CD4-positive, alpha-beta memory T cell (primary cell): Measurements from ENCODE around the gene MAK. TPM values are rescaled to one million over a fixed set of nuclear protein-coding genes. Genes with fewer than 3 reads are reported as not detected.

Source experiments
- CTCF ChIA-PET: fragments of 350-600 bp; sonication (Branson Sonifier 250); formaldehyde crosslinking; loops from one replicate; lab custom pipeline; 2021; ENCODE audit warnings: inconsistent platforms; ENCODE audit not compliant: partially characterized antibody; lab: Charles Lee
- POLR2A ChIA-PET: fragments of 350-600 bp; sonication (Branson Sonifier 250); formaldehyde crosslinking; loops from one replicate; lab custom pipeline; 2021; ENCODE audit not compliant: partially characterized antibody; lab: Charles Lee
- DNase-seq, 5 donors: peaks; one replicate each; pipeline versions ENCODE4 v3.0.0 to v3.0.0-alpha.2; 2020 to 2022; ENCODE audit warnings: mixed read lengths in 1 of 5
- H3K27ac ChIP-seq: one replicate; pipeline ENCODE4 v1.7.0; 2013; ENCODE audit warnings: low read depth, low read length
- H3K27me3 ChIP-seq: 2 replicates; pipeline ENCODE4 v1.7.0; 2013; ENCODE audit warnings: mild to moderate bottlenecking, low read length, moderate library complexity; ENCODE audit not compliant: insufficient read depth
- H3K36me3 ChIP-seq: 2 replicates; pipeline ENCODE4 v1.7.0; 2013; ENCODE audit warnings: mild to moderate bottlenecking, low read length, moderate library complexity; ENCODE audit not compliant: insufficient read depth
- H3K4me1 ChIP-seq: 2 replicates; pipeline ENCODE4 v1.7.0; 2013; ENCODE audit warnings: mild to moderate bottlenecking, low read length, moderate library complexity; ENCODE audit not compliant: insufficient read depth
- H3K4me3 ChIP-seq, 2 donors: one replicate each; pipeline ENCODE4 v1.7.0; 2013; ENCODE audit warnings: low read length in 2 of 2, mild to moderate bottlenecking in 1 of 2
- H3K9me3 ChIP-seq, 2 donors: one replicate each; pipeline ENCODE4 v1.7.0; 2013; ENCODE audit warnings: low read length in 2 of 2, control low read depth in 1 of 2; ENCODE audit not compliant: control insufficient read depth in 1 of 2
- H3K27ac Mint-ChIP-seq, 7 donors: one replicate each; pipeline ENCODE4 v1.8.0; 2020 to 2021; ENCODE audit warnings: mixed read lengths in 7 of 7, mild to moderate bottlenecking in 6 of 7, inconsistent platforms in 3 of 7, moderate library complexity in 3 of 7
- H3K27me3 Mint-ChIP-seq, 2 donors: one replicate each; pipeline ENCODE4 v1.8.0; 2020 to 2021; ENCODE audit warnings: mixed read lengths in 2 of 2
- H3K36me3 Mint-ChIP-seq, 2 donors: one replicate each; pipeline ENCODE4 v1.8.0; 2020 to 2021; ENCODE audit warnings: mixed read lengths in 2 of 2, inconsistent platforms in 1 of 2, mild to moderate bottlenecking in 1 of 2
- H3K4me1 Mint-ChIP-seq, 4 donors: one replicate each; pipeline ENCODE4 v1.8.0; 2020 to 2021; ENCODE audit warnings: mixed read lengths in 4 of 4, mild to moderate bottlenecking in 1 of 4
- H3K4me3 Mint-ChIP-seq, 8 donors: one replicate each; pipeline ENCODE4 v1.8.0; 2020 to 2021; ENCODE audit warnings: mixed read lengths in 8 of 8, mild to moderate bottlenecking in 7 of 8, moderate library complexity in 6 of 8, inconsistent platforms in 3 of 8
- H3K9me3 Mint-ChIP-seq, 8 donors: one replicate each; pipeline ENCODE4 v1.8.0; 2020 to 2021; ENCODE audit warnings: mixed read lengths in 8 of 8, mild to moderate bottlenecking in 5 of 8, inconsistent platforms in 3 of 8, moderate library complexity in 1 of 8
- intact Hi-C: fragments of 100-400 bp; cut with micrococcal nuclease; formaldehyde crosslinking; loops from one replicate; pipeline ENCODE4 v1.15.1; 2023
- polyA plus RNA-seq, 2 donors: library from polyadenylated mRNA; unstranded; fragments of 300-500 nt; fragmentation: Illumina TruSeq; gene quantifications; one replicate each; pipeline ENCODE4 v1.2.3, GENCODE V29; 2021
- total RNA-seq, 2 experiments: library from RNA; stranded (reverse); gene quantifications; one replicate each; pipeline ENCODE4 v1.2.3, GENCODE V29; 2021

The MAK gene
- total and polyA plus RNA-seq, 4 experiments from 2014 or later = 0.14 TPM; not detected in 3

DNA sequence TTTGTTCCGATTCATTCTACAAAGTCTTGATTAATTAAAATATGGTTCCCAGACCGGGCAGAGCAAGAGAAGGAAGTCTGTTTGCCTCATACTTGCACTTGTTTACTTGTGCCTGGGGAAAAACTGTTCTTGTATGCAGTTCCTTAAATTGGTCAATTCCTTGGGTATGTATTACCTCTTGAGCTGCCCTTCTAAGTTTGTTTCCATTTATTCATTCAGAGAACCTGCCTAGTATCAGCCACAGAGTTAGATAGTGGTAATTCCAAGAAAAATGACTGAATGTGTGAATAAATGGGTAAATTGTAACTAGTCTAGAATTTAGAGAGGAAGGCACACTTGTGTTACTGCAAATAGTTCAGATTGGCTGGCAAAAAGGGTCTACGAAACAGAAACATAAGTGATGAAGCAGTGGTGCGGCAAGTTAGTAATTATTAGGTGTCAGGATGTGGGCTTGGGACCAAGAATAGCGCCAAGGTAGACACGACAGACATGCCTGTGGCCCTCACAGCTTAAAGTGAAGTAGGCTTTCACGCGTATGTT is 525 bp upstream of the MAK start:
- Histone ChIP-seq H3K4me1 (peaks cover 25% of the 10 kb centered on the region), H3K27me3 (peaks cover 41% of the 10 kb centered on the region), H3K9me3 (no peaks in the 10 kb centered on the region), H3K36me3 (no peaks in the 10 kb centered on the region), H3K4me3 (peak overlapping the region; percentile 5 to 44), H3K27ac (no peak overlapping the region)
- ChIA-PET POLR2A (interaction anchor here (1.2 kb wide), 1 partner anchor 144 kb away, joined by 4 read pairs; the partner anchor contains the start of genes C6orf52 and PAK1IP1), CTCF (no interaction called here)
- peak overlapping the region; percentile 23 to 90 (median 74) for H3K27ac Mint-ChIP-seq
- peaks cover 0 to 17% (median 5%) of the 10 kb centered on the region in 8 donors for H3K9me3 Mint-ChIP-seq
- H3K4me1 Mint-ChIP-seq = peaks cover 7 to 26% (median 20%) of the 10 kb centered on the region in 4 donors
- peaks cover 39 to 56% of the 10 kb centered on the region in 2 donors for H3K27me3 Mint-ChIP-seq
- no peak for DNase-seq
- intact Hi-C loops = loop anchor here (1.0 to 5.0 kb wide), 5 partner anchors 92 to 1173 kb away; partner anchors contain the start of genes C6orf52, HIVEP1, PAK1IP1 and SMIM13
- H3K36me3 Mint-ChIP-seq = no peaks in the 10 kb centered on the region
- peak overlapping the region; percentile 79 to 92 (median 84) for H3K4me3 Mint-ChIP-seq

DNA sequence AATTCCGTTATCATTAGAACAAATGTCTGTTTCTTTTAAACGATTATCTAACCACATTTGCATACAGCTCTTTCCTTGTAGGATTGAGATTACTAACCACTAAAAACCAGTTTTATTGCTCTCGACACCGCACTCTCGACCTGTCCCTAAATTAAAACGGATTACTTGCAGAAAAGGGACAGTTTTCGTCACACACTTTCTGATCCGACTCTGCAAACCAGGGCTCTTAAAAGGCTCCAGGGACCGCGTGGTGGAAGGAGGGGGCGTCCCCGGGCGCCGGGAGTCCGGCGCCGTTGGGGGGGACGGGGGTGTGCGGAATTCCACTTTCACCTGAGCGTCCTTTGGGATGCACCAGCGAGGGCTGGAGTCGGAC is 731 bp downstream of the MAK start:
- peaks cover 7 to 26% (median 20%) of the 10 kb centered on the region in 4 donors for H3K4me1 Mint-ChIP-seq
- peak overlapping the region; percentile 71 to 92 (median 80) for H3K4me3 Mint-ChIP-seq
- peak; percentile 38 to 50 (median 41) for DNase-seq
- peaks cover 0 to 17% (median 3%) of the 10 kb centered on the region in 8 donors for H3K9me3 Mint-ChIP-seq
- Histone ChIP-seq H3K9me3 (no peaks in the 10 kb centered on the region), H3K4me1 (peaks cover 25% of the 10 kb centered on the region), H3K4me3 (peak overlapping the region in 1 of 2 donors; percentile 44), H3K36me3 (no peaks in the 10 kb centered on the region), H3K27ac (peak overlapping the region; percentile 22), H3K27me3 (peaks cover 41% of the 10 kb centered on the region)
- no peaks in the 10 kb centered on the region for H3K36me3 Mint-ChIP-seq
- intact Hi-C loops = loop anchor here (5.0 kb wide), 3 partner anchors 255 to 1175 kb away; partner anchors contain the start of genes HIVEP1, SMIM13 and TMEM170B
- peaks cover 37 to 51% of the 10 kb centered on the region in 2 donors for H3K27me3 Mint-ChIP-seq
- CTCF ChIA-PET = no interaction called here
- POLR2A ChIA-PET = interaction anchor here (0.8 to 0.9 kb wide), 2 partner anchors 115 to 143 kb away, joined by 4 read pairs; partner anchors contain the start of genes C6orf52, PAK1IP1 and TMEM14C
- peak overlapping the region in 5 of 7 donors; percentile 63 to 90 (median 85) for H3K27ac Mint-ChIP-seq

DNA sequence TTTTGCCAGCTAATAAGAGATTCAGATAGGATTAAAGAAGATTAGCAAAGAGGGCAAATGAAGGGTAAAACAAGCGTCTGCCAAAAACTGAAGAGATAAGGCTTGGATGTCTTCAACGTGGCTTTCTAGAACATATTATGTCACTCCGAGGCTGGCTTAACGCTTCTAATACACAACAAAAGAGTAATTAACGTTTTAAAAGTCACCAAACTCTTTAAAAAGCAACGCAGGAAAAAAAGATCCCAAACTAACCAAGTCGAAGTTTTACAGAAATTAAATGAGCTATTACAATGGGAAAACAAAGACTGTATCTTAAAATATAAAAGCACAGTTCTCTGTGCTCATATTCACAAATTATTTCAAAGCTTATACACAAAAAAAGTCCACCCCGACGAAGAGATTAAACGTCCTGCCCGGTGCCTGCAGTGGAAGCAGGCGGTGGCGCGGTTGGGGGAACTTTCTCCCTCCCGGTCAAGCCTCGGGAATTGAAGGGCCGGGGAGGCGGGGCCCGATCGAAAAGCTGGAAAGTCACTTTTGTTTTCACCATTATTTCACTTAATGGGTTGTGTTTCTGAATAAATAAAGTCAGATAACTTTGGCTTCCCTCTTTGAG is 1.2 kb downstream of the MAK start:
- Histone ChIP-seq H3K4me3 (peak overlapping the region in 1 of 2 donors; percentile 44), H3K27ac (no peak overlapping the region), H3K36me3 (no peaks in the 10 kb centered on the region), H3K4me1 (peaks cover 25% of the 10 kb centered on the region), H3K27me3 (peaks cover 41% of the 10 kb centered on the region), H3K9me3 (no peaks in the 10 kb centered on the region)
- H3K9me3 Mint-ChIP-seq = peaks cover 0 to 17% (median 3%) of the 10 kb centered on the region in 8 donors
- ChIA-PET CTCF (no interaction called here), POLR2A (interaction anchor here (0.8 to 0.9 kb wide), 2 partner anchors 114 to 143 kb away, joined by 4 read pairs; partner anchors contain the start of genes C6orf52, PAK1IP1 and TMEM14C)
- peak in 1 of 5 donors; percentile 6 for DNase-seq
- H3K27me3 Mint-ChIP-seq = peaks cover 35 to 51% of the 10 kb centered on the region in 2 donors
- peak overlapping the region in 4 of 7 donors; percentile 63 to 90 (median 83) for H3K27ac Mint-ChIP-seq
- H3K4me3 Mint-ChIP-seq = peak overlapping the region; percentile 71 to 92 (median 78)
- intact Hi-C loops = loop anchor here (5.0 kb wide), 3 partner anchors 255 to 1175 kb away; partner anchors contain the start of genes HIVEP1, SMIM13 and TMEM170B
- H3K36me3 Mint-ChIP-seq = peaks cover 0 to 1% of the 10 kb centered on the region in 2 donors
- H3K4me1 Mint-ChIP-seq = peaks cover 7 to 26% (median 20%) of the 10 kb centered on the region in 4 donors

GRCh38 chr6:10834823-10835222 is 3.5 kb downstream of the MAK start:
- Histone ChIP-seq H3K4me3 (no peak overlapping the region), H3K36me3 (no peaks in the 10 kb centered on the region), H3K9me3 (no peaks in the 10 kb centered on the region), H3K27ac (no peak overlapping the region), H3K4me1 (peaks cover 25% of the 10 kb centered on the region), H3K27me3 (peaks cover 41% of the 10 kb centered on the region)
- Mint-ChIP-seq H3K4me1 (peaks cover 7 to 26% (median 20%) of the 10 kb centered on the region in 4 donors), H3K27me3 (peaks cover 27 to 39% of the 10 kb centered on the region in 2 donors), H3K4me3 (no peak overlapping the region), H3K36me3 (peaks cover 0 to 1% of the 10 kb centered on the region in 2 donors), H3K27ac (no peak overlapping the region), H3K9me3 (peaks cover 0 to 17% (median 3%) of the 10 kb centered on the region in 8 donors)
- intact Hi-C loops = loop anchor here (5.0 kb wide), 3 partner anchors 257 to 1177 kb away; partner anchors contain the start of genes HIVEP1, SMIM13 and TMEM170B
- CTCF ChIA-PET = interaction anchor here (0.6 kb wide), 1 partner anchor 15 kb away, joined by 3 read pairs; no protein-coding TSS in a partner anchor
- POLR2A ChIA-PET = no interaction called here
- DNase-seq = no peak

DNA sequence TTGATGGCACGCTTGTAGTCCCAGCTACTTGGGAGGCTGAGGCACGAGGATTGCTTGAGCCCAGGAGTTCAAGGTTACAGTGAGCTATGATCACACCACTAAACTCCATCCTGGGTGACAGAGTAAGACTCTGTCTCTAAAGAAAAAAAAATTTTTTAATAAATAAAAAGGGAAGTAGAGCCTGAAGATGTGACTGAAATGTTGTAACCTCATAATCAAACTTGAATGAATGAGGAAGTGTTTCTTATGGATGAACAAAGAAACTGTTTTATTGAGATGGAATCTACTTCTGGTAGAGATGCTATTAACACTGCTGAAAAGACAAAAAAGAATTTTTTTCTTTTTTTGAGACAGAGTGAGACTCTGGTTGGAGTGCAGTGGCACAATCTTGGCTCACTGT is 6.7 kb downstream of the MAK start:
- H3K4me1 Mint-ChIP-seq = no peaks in the 10 kb centered on the region
- no peak overlapping the region for H3K27ac Mint-ChIP-seq
- H3K4me3 Mint-ChIP-seq = no peak overlapping the region
- Histone ChIP-seq H3K36me3 (no peaks in the 10 kb centered on the region), H3K4me3 (no peak overlapping the region), H3K4me1 (no peaks in the 10 kb centered on the region), H3K27ac (no peak overlapping the region), H3K27me3 (peaks cover 14% of the 10 kb centered on the region), H3K9me3 (no peaks in the 10 kb centered on the region)
- CTCF ChIA-PET = no interaction called here
- peaks cover 0 to 17% (median 3%) of the 10 kb centered on the region in 8 donors for H3K9me3 Mint-ChIP-seq
- intact Hi-C loops = no loop called here
- H3K36me3 Mint-ChIP-seq = peaks cover 3% of the 10 kb centered on the region in 2 donors
- no peak for DNase-seq
- POLR2A ChIA-PET = no interaction called here
- H3K27me3 Mint-ChIP-seq = peaks cover 7 to 14% of the 10 kb centered on the region in 2 donors

- CTCF ChIA-PET = no interaction called here
- Histone ChIP-seq H3K9me3 (no peaks in the 10 kb centered on the region), H3K4me1 (no peaks in the 10 kb centered on the region), H3K36me3 (no peaks in the 10 kb centered on the region), H3K27ac (no peak overlapping the region), H3K27me3 (no peaks in the 10 kb centered on the region), H3K4me3 (no peak overlapping the region)
- no peaks in the 10 kb centered on the region for H3K27me3 Mint-ChIP-seq
- H3K36me3 Mint-ChIP-seq = peaks cover 1 to 7% of the 10 kb centered on the region in 2 donors
- DNase-seq = no peak
- H3K9me3 Mint-ChIP-seq = peaks cover 0 to 3% (median 0%) of the 10 kb centered on the region in 8 donors
- intact Hi-C loops = no loop called here
- no peak overlapping the region for H3K27ac Mint-ChIP-seq
- POLR2A ChIA-PET = no interaction called here
- no peaks in the 10 kb centered on the region for H3K4me1 Mint-ChIP-seq
- H3K4me3 Mint-ChIP-seq = no peak overlapping the region
Observed at GRCh38 chr6:10824819-10825218, 13.5 kb downstream of the MAK start.

DNA sequence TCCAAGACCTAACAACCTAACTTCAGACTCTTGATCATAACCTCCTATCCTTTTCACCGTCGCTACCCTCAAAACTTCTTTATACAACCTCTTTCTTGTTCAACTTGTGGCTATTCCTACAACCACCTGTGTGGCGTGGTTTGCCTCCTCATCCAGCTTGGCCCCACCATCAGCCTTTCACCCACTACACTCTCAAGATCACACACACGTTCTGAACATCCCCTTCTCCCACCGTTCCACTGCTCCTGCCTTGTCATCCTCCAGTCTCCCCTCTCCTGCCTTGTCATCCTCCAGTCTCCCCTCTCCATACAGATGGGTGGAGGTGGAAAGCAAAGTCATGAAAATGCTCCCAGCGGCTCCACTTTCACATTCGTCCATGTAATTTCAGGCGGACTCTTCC is 14.0 kb downstream of the MAK start:
- H3K27me3 Mint-ChIP-seq = no peaks in the 10 kb centered on the region
- H3K4me3 Mint-ChIP-seq = no peak overlapping the region
- H3K4me1 ChIP-seq = no peaks in the 10 kb centered on the region
- no peak overlapping the region for H3K4me3 ChIP-seq
- peaks cover 0 to 3% (median 0%) of the 10 kb centered on the region in 8 donors for H3K9me3 Mint-ChIP-seq
- ChIA-PET POLR2A (no interaction called here), CTCF (no interaction called here)
- DNase-seq = no peak
- H3K36me3 Mint-ChIP-seq = peaks cover 1 to 9% of the 10 kb centered on the region in 2 donors
- no peak overlapping the region for H3K27ac ChIP-seq
- H3K27ac Mint-ChIP-seq = no peak overlapping the region
- no peaks in the 10 kb centered on the region for H3K36me3 ChIP-seq
- no peaks in the 10 kb centered on the region for H3K4me1 Mint-ChIP-seq
- intact Hi-C loops = no loop called here
- no peaks in the 10 kb centered on the region for H3K27me3 ChIP-seq
- no peaks in the 10 kb centered on the region for H3K9me3 ChIP-seq
